Smooth muscle cell (in vitro differentiated cells): Measurements from ENCODE around the gene FTSJ3. TPM values are rescaled to one million over a fixed set of nuclear protein-coding genes. Genes with fewer than 3 reads are reported as not detected.

Experiments used
- DNase-seq: peaks from one replicate; lab custom pipeline; 2025; ENCODE audit not compliant: unreplicated experiment; lab: John Stamatoyannopoulos, UW
- H2AFZ ChIP-seq: fragments of 200-600 bp; sonication (generic); 2 replicates; pipeline ENCODE4 v1.6.0; 2016; ENCODE audit warnings: antibody characterized with exemption, low read depth, mild to moderate bottlenecking
- H3F3A ChIP-seq: fragments of 200-600 bp; sonication (generic); 2 replicates; pipeline ENCODE4 v1.6.0; 2017; ENCODE audit warnings: antibody characterized with exemption, low read depth
- H3K27ac ChIP-seq: fragments of 200-600 bp; sonication (generic); 2 replicates; pipeline ENCODE4 v1.5.1; 2016; ENCODE audit warnings: low read depth, mild to moderate bottlenecking
- H3K27me3 ChIP-seq: fragments of 200-600 bp; sonication (generic); 2 replicates; pipeline ENCODE4 v1.6.1; 2016; ENCODE audit warnings: low read depth, mild to moderate bottlenecking
- H3K36me3 ChIP-seq: fragments of 200-600 bp; sonication (generic); 2 replicates; pipeline ENCODE4 v1.5.1; 2016; ENCODE audit warnings: low read depth
- H3K4me1 ChIP-seq: fragments of 200-600 bp; sonication (generic); 2 replicates; pipeline ENCODE4 v1.5.1; 2016; ENCODE audit warnings: low read depth
- H3K4me2 ChIP-seq: fragments of 200-600 bp; sonication (generic); 2 replicates; pipeline ENCODE4 v1.6.0; 2016; ENCODE audit warnings: mild to moderate bottlenecking
- H3K4me3 ChIP-seq: fragments of 200-600 bp; sonication (generic); 2 replicates; pipeline ENCODE4 v1.5.1; 2016; ENCODE audit warnings: mild to moderate bottlenecking
- H3K79me2 ChIP-seq: fragments of 200-600 bp; sonication (generic); 2 replicates; pipeline ENCODE4 v1.6.0; 2016; ENCODE audit warnings: low read depth, mild to moderate bottlenecking
- H3K9ac ChIP-seq: fragments of 200-600 bp; sonication (generic); 2 replicates; pipeline ENCODE4 v1.6.0; 2016; ENCODE audit warnings: low read depth
- H3K9me3 ChIP-seq: fragments of 200-600 bp; sonication (generic); replicated peaks from 2 replicates; pipeline ENCODE4 v1.5.1; 2016; ENCODE audit warnings: low read depth
- H4K20me1 ChIP-seq: fragments of 200-600 bp; sonication (generic); 2 replicates; pipeline ENCODE4 v1.6.0; 2016; ENCODE audit warnings: low read depth
- WGBS: methylation state at CpG from one replicate; pipeline ENCODE4 v1.1.7; 2016; ENCODE audit warnings: low lambda C conversion rate; 5-methylcytosine and 5-hydroxymethylcytosine counted together
- polyA plus RNA-seq: library from polyadenylated mRNA; unstranded; fragments of >200 nt; fragmentation: Nextera tagmentation; extraction: Ambion mirVana; gene quantifications from 2 replicates; pipeline ENCODE4 v1.2.1, GENCODE V29; 2016
- total RNA-seq: library from RNA; depleted of rRNA; stranded (reverse); fragments of >200 nt; gene quantifications from 2 replicates; pipeline ENCODE4 v1.2.3, GENCODE V29; 2014
- TF ChIP-seq, protein P1 (sequence below): fragments of 200-600 bp; sonication (generic); IDR thresholded peaks from 2 replicates; pipeline ENCODE4 v1.5.1; 2017; ENCODE audit warnings: borderline replicate concordance, mild to moderate bottlenecking, antibody characterized with exemption; ENCODE audit not compliant: insufficient read depth, poor library complexity, severe bottlenecking

FTSJ3 gene
- total and polyA plus RNA-seq, 2 experiments from 2014 or later: 21.9 to 46.8 TPM

- H3K79me2 ChIP-seq: no peaks in the 10 kb centered on the region
- peak overlapping the region; percentile 95 for H3K9ac ChIP-seq
- no peak overlapping the region for H3K27ac ChIP-seq
- H3K4me1 ChIP-seq: no peaks in the 10 kb centered on the region
- no peaks in the 10 kb centered on the region for H3K36me3 ChIP-seq
- 31% methylated on average over 74 of the region's 82 CpGs for WGBS
- H4K20me1 ChIP-seq: no peaks in the 10 kb centered on the region
- no peaks in the 10 kb centered on the region for H3F3A ChIP-seq
- peak overlapping the region; percentile 99 for H2AFZ ChIP-seq
- TF ChIP-seq, protein P1, sequence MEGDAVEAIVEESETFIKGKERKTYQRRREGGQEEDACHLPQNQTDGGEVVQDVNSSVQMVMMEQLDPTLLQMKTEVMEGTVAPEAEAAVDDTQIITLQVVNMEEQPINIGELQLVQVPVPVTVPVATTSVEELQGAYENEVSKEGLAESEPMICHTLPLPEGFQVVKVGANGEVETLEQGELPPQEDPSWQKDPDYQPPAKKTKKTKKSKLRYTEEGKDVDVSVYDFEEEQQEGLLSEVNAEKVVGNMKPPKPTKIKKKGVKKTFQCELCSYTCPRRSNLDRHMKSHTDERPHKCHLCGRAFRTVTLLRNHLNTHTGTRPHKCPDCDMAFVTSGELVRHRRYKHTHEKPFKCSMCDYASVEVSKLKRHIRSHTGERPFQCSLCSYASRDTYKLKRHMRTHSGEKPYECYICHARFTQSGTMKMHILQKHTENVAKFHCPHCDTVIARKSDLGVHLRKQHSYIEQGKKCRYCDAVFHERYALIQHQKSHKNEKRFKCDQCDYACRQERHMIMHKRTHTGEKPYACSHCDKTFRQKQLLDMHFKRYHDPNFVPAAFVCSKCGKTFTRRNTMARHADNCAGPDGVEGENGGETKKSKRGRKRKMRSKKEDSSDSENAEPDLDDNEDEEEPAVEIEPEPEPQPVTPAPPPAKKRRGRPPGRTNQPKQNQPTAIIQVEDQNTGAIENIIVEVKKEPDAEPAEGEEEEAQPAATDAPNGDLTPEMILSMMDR: peak; percentile 81
- peak; percentile 44 for DNase-seq
- no peaks in the 10 kb centered on the region for H3K9me3 ChIP-seq
- H3K27me3 ChIP-seq: no peaks in the 10 kb centered on the region
- H3K4me3 ChIP-seq: peak overlapping the region; percentile 46
- peak overlapping the region; percentile 89 for H3K4me2 ChIP-seq
Measured at GRCh38 chr17:63848834-63849689, 21.6 kb upstream of the FTSJ3 start.

DNA sequence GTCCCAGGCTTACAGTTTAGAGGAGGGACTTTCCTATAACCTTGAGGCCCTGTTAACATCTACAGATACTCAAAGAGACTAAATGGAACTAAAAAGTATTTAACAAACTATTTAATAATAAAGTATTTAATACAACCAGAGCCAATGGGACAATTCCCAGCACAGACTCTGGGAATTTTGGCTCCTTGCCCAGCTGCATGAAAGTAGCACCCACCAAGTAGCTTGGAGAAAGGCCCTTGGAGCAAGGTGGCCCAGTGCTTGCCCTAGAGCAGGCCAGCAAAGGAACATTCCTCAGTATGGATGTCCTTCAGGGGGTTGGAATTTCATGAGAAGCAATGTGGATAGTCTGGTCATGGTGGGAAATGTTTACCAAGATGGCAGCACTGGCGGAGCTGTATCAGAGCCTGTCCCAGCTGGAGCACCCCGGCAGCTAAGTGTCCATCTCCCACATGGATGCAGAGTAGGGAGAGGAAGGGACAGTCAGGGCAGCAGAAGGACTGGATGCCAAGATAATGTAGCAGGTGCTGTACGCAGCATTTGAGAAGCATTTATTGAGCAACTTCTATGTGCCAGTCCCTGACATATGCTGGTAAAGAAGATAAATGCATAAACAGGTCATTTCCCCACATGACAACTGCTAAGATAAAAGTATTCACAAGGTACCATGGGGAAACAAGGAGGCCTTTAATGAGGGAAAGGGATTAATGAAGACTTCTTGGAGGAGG is 20.2 kb upstream of the FTSJ3 start:
- H3K36me3 ChIP-seq: no peaks in the 10 kb centered on the region
- no peak overlapping the region for H3K4me3 ChIP-seq
- no peaks in the 10 kb centered on the region for H3K4me1 ChIP-seq
- no peaks in the 10 kb centered on the region for H3F3A ChIP-seq
- TF ChIP-seq, protein P1: no peak
- H3K9ac ChIP-seq: no peak overlapping the region
- no peak overlapping the region for H3K27ac ChIP-seq
- no peak overlapping the region for H2AFZ ChIP-seq
- H3K79me2 ChIP-seq: no peaks in the 10 kb centered on the region
- H3K4me2 ChIP-seq: no peak overlapping the region
- 96% methylated on average over 3 of the region's 3 CpGs for WGBS
- no peaks in the 10 kb centered on the region for H4K20me1 ChIP-seq
- H3K27me3 ChIP-seq: no peaks in the 10 kb centered on the region
- H3K9me3 ChIP-seq: no peaks in the 10 kb centered on the region
- DNase-seq: no peak

GRCh38 chr17:63845509-63845908 is 18.0 kb upstream of the FTSJ3 start:
- no peaks in the 10 kb centered on the region for H3K27me3 ChIP-seq
- no peak overlapping the region for H2AFZ ChIP-seq
- WGBS: 96% methylated on average over 1 of the region's 1 CpG
- peaks cover 17% of the 10 kb centered on the region for H3K79me2 ChIP-seq
- no peak overlapping the region for H3K27ac ChIP-seq
- peaks cover 9% of the 10 kb centered on the region for H3K4me1 ChIP-seq
- no peaks in the 10 kb centered on the region for H3K9me3 ChIP-seq
- H4K20me1 ChIP-seq: peaks cover 17% of the 10 kb centered on the region
- TF ChIP-seq, protein P1: no peak
- no peak for DNase-seq
- no peaks in the 10 kb centered on the region for H3K36me3 ChIP-seq
- peaks cover 8% of the 10 kb centered on the region for H3F3A ChIP-seq
- H3K4me2 ChIP-seq: no peak overlapping the region
- no peak overlapping the region for H3K9ac ChIP-seq
- H3K4me3 ChIP-seq: no peak overlapping the region
